A549 (cell line): ENCODE measurements around the gene LYST. TPM values are rescaled to one million over a fixed set of nuclear protein-coding genes. Genes with fewer than 3 reads are reported as not detected.

Experiments
- ATAC-seq, 2 experiments: fragments of 200-7000 bp in 1 of 2; fragments of >200 bp in 1 of 2; cut with Nextera tagmentation in 1 of 2; cut with Tn5 transposase in 1 of 2; 3 replicates each; pipeline versions ENCODE4 v1.8.0 to v1.9.1; 2018 to 2020; ENCODE audit warnings: mild to moderate bottlenecking in 1 of 2, moderate library complexity in 1 of 2
- CTCF ChIA-PET: fragments of 300-600 bp; sonication (Branson Sonifier 250); formaldehyde crosslinking; extraction: SDS; loops from one replicate; lab custom pipeline; 2021; ENCODE audit warnings: antibody characterized with exemption, inconsistent platforms; lab: Yijun Ruan, JAX
- POLR2A ChIA-PET: fragments of 350-600 bp; formaldehyde crosslinking; extraction: SDS; loops from one replicate; lab custom pipeline; 2021; ENCODE audit warnings: antibody characterized with exemption, inconsistent platforms; lab: Yijun Ruan, JAX
- DNase-seq, 2 experiments: peaks; one replicate each; pipeline versions ENCODE4 v3.0.0 to v3.0.0-alpha.2; 2011 to 2016; ENCODE audit warnings: low read depth in 1 of 2, low spot score in 1 of 2
- FAIRE-seq: peaks from 2 replicates; lab custom pipeline; 2011; peaks lifted over from hg19 to GRCh38; lab: Jason Lieb, UNC
- H3K27ac ChIP-seq, 2 experiments: fragments of >200 bp; sonication (Bioruptor Twin); formaldehyde crosslinking; 3 replicates each; pipeline ENCODE4 v1.5.1; 2016 to 2017
- H3K4me1 ChIP-seq: fragments of >200 bp; sonication (Bioruptor Twin); formaldehyde crosslinking; 3 replicates; pipeline ENCODE4 v1.6.1; 2016
- H3K4me2 ChIP-seq: fragments of >200 bp; sonication (Bioruptor Twin); formaldehyde crosslinking; 3 replicates; pipeline ENCODE4 v1.6.1; 2016
- H3K4me3 ChIP-seq: fragments of >200 bp; sonication (Bioruptor Twin); formaldehyde crosslinking; 3 replicates; pipeline ENCODE4 v1.5.1; 2016
- H3K9me3 ChIP-seq: fragments of >200 bp; sonication (Bioruptor Twin); formaldehyde crosslinking; 3 replicates; pipeline ENCODE4 v1.6.1; 2016
- ATOH8 ChIP-seq: fragments of 250-450 bp; sonication (Bioruptor Pico); IDR thresholded peaks from 2 replicates; pipeline ENCODE4 v1.5.0; 2020; ENCODE audit warnings: low read depth, mild to moderate bottlenecking, moderate library complexity
- BCL3 ChIP-seq: fragments of >200 bp; sonication (Bioruptor Twin); formaldehyde crosslinking; IDR thresholded peaks from 3 replicates; pipeline ENCODE4 v1.6.1; 2016
- CBX2 ChIP-seq: fragments of 200-600 bp; sonication (generic); IDR thresholded peaks from 2 replicates; pipeline ENCODE4 v1.6.1; 2016; ENCODE audit warnings: low read depth, mild to moderate bottlenecking, borderline replicate concordance
- CBX8 ChIP-seq: fragments of 200-600 bp; sonication (generic); IDR thresholded peaks from 2 replicates; pipeline ENCODE4 v1.6.1; 2016
- CHD2 ChIP-seq: fragments of 150-350 bp; IDR thresholded peaks from 2 replicates; pipeline ENCODE4 v1.6.1; 2014; ENCODE audit warnings: low read length; ENCODE audit not compliant: partially characterized antibody
- EHMT2 ChIP-seq: fragments of 200-600 bp; sonication (generic); IDR thresholded peaks from 2 replicates; pipeline ENCODE4 v1.6.1; 2016; ENCODE audit warnings: antibody characterized with exemption, low read depth, mild to moderate bottlenecking, moderate library complexity
- ELK1 ChIP-seq: fragments of 150-350 bp; IDR thresholded peaks from 2 replicates; pipeline ENCODE4 v1.6.1; 2014; ENCODE audit warnings: low read depth, mild to moderate bottlenecking, low read length
- ESRRA ChIP-seq: fragments of 150-350 bp; IDR thresholded peaks from 2 replicates; pipeline ENCODE4 v1.6.1; 2014; ENCODE audit warnings: mild to moderate bottlenecking, low read length, borderline replicate concordance
- HDAC2 ChIP-seq: fragments of 200-600 bp; sonication (generic); IDR thresholded peaks from 2 replicates; pipeline ENCODE4 v1.6.1; 2016
- HEYL ChIP-seq: fragments of 250-450 bp; sonication (Bioruptor Pico); IDR thresholded peaks from 2 replicates; pipeline ENCODE4 v1.8.0; 2021; ENCODE audit warnings: mild to moderate bottlenecking, moderate library complexity
- HMGXB4 ChIP-seq: fragments of 250-450 bp; sonication (Bioruptor Pico); IDR thresholded peaks from 2 replicates; pipeline ENCODE4 v1.5.0; 2021; ENCODE audit warnings: mild to moderate bottlenecking, moderate library complexity, borderline replicate concordance
- HOXA7 ChIP-seq: fragments of 250-450 bp; sonication (Bioruptor Pico); IDR thresholded peaks from 2 replicates; pipeline ENCODE4 v1.5.0; 2020; ENCODE audit warnings: mild to moderate bottlenecking, moderate library complexity
- HOXB13 ChIP-seq: fragments of 250-450 bp; sonication (Bioruptor Pico); IDR thresholded peaks from 2 replicates; pipeline ENCODE4 v1.5.0; 2020; ENCODE audit warnings: low read depth, mild to moderate bottlenecking, moderate library complexity
- KDM5A ChIP-seq: fragments of 200-600 bp; sonication (generic); IDR thresholded peaks from 2 replicates; pipeline ENCODE4 v1.6.1; 2016; ENCODE audit warnings: antibody characterized with exemption, mild to moderate bottlenecking
- MAX ChIP-seq: IDR thresholded peaks from 2 replicates; pipeline ENCODE4 v1.6.1; 2012
- MYC ChIP-seq: IDR thresholded peaks from 2 replicates; pipeline ENCODE4 v1.6.1; 2012; ENCODE audit warnings: mild to moderate bottlenecking, inconsistent platforms, low read length, improper control_type of control experiment, borderline replicate concordance
- NFE2L2 ChIP-seq: fragments of 150-350 bp; conservative IDR thresholded peaks from 2 replicates; pipeline ENCODE4 v1.6.1; 2014; ENCODE audit warnings: low read length
- NR3C1 ChIP-seq: fragments of >200 bp; sonication (Bioruptor Twin); formaldehyde crosslinking; IDR thresholded peaks from 3 replicates; pipeline ENCODE4 v1.6.1; 2017
- PHF8 ChIP-seq: fragments of 200-600 bp; sonication (generic); IDR thresholded peaks from 2 replicates; pipeline ENCODE4 v1.6.1; 2016; ENCODE audit warnings: low read depth, mild to moderate bottlenecking, antibody characterized with exemption, moderate library complexity, borderline replicate concordance
- POLR2A ChIP-seq: IDR thresholded peaks from 2 replicates; pipeline ENCODE4 v1.6.1; 2012; ENCODE audit warnings: mild to moderate bottlenecking, low read length
- POLR2AphosphoS2 ChIP-seq: conservative IDR thresholded peaks from 2 replicates; pipeline ENCODE4 v1.6.1; 2012; ENCODE audit warnings: low read length, improper control_type of control experiment, inconsistent platforms
- WGBS: methylation state at CpG from one replicate; pipeline ENCODE4 v1.1.6; 2017; ENCODE audit errors: missing lambda C conversion rate; 5-methylcytosine and 5-hydroxymethylcytosine counted together
- polyA plus RNA-seq, 4 experiments: library from polyadenylated mRNA; depleted of rRNA in 3 of 4; stranded (reverse); fragments of >200 nt; fragmentation: RNase III in 1 of 4; extraction: RNeasy Plus Mini Kit Qiagen cat#74134 plus additional on column Dnase treatment in 1 of 4; gene quantifications; 2 replicates in 3 of 4; 3 replicates in 1 of 4; pipeline ENCODE4 v1.2.3, GENCODE V29; 2011 to 2017

LYST gene
- polyA plus RNA-seq, 2 of the 4 experiments (the other 2 are of a cell fraction) = 2.5 to 9.4 TPM

GRCh38 chr1:235866913-235867845 is 473 bp upstream of the LYST start (continued):
- TF ChIP-seq BCL3 (peak; percentile 67; the same call in 1 of the 3 replicates), MAX (peak; percentile 24; the same call in 1 of the 2 replicates)

- POLR2A ChIA-PET = interaction anchor here (0.6 to 2.9 kb wide), 6 partner anchors 12 to 146 kb away, joined by 3 to 21 read pairs (median 4); no protein-coding TSS in a partner anchor
- H3K27ac ChIP-seq = peak overlapping the region; percentile 85 to 95; a peak in 5 of 6 replicates
- no peak for DNase-seq
Observed at GRCh38 chr1:235865565-235866204, 1.0 kb downstream of the LYST start.

GRCh38 chr1:235864931-235865525 is 1.7 kb downstream of the LYST start:
- peaks cover 10% of the 10 kb centered on the region; the same call in 2 of the 3 replicates for H3K4me1 ChIP-seq
- peak overlapping the region; percentile 83 for H3K4me2 ChIP-seq
- no peak overlapping the region for H3K4me3 ChIP-seq
- TF ChIP-seq HDAC2 (no peak), ATOH8 (CRISPR knock-in tag) (no peak), HMGXB4 (CRISPR knock-in tag) (no peak), NFE2L2 (no peak), CBX2 (no peak), CBX8 (no peak), CHD2 (no peak), NR3C1 (no peak), ESRRA (no peak), PHF8 (no peak), POLR2AphosphoS2 (no peak), POLR2A (no peak), ELK1 (no peak), HOXA7 (CRISPR knock-in tag) (no peak)
- H3K9me3 ChIP-seq = no peaks in the 10 kb centered on the region
- ATAC-seq = no peak
- ChIA-PET CTCF (interaction anchor here (0.9 to 8.5 kb wide), 29 partner anchors 13 to 152 kb away, joined by 3 to 160 read pairs (median 7); no protein-coding TSS in a partner anchor), POLR2A (interaction anchor here (2.9 kb wide), 2 partner anchors 52 to 107 kb away, joined by 19 to 21 read pairs; no protein-coding TSS in a partner anchor)
- 74% methylated on average over 3 of the region's 3 CpGs for WGBS
- FAIRE-seq = no peak
- no peak for DNase-seq
- 0 out of 6 replicates have a peak overlapping the region, but pooled peaks of 1 of the 2 experiments have one; percentile 32 for H3K27ac ChIP-seq

More at GRCh38 chr1:235865565-235866204, 1.0 kb downstream of the LYST start:
- CTCF ChIA-PET = interaction anchor here (0.6 to 8.5 kb wide), 44 partner anchors 8 to 151 kb away, joined by 3 to 160 read pairs (median 5); no protein-coding TSS in a partner anchor
- peak overlapping the region; percentile 83 for H3K4me2 ChIP-seq
- ATAC-seq (no peak; a peak in 1 of 6 replicates), FAIRE-seq (no peak)
- H3K4me3 ChIP-seq = peak overlapping the region; percentile 92
- WGBS = 15% methylated on average over 16 of the region's 16 CpGs
- TF ChIP-seq HEYL (CRISPR knock-in tag) (no peak), MYC (no peak), HOXA7 (CRISPR knock-in tag) (no peak), HOXB13 (CRISPR knock-in tag) (no peak), NR3C1 (no peak), KDM5A (no peak), EHMT2 (no peak)
- H3K4me1 ChIP-seq = peaks cover 10% of the 10 kb centered on the region; the same call in 2 of the 3 replicates
- no peaks in the 10 kb centered on the region for H3K9me3 ChIP-seq
